SJCRH30 (cell line): ENCODE data around the gene SF3B5. TPM values are rescaled to one million over a fixed set of nuclear protein-coding genes. Genes with fewer than 3 reads are reported as not detected.

ENCODE experiments used
- DNase-seq, 2 experiments: peaks; one replicate each; pipeline ENCODE4 v3.0.0-alpha.2; 2015 to 2020
- H3K27ac ChIP-seq: fragments of 250-450 bp; sonication (Bioruptor Pico); 2 replicates; pipeline ENCODE4 v1.5.1; 2020; ENCODE audit warnings: mild to moderate bottlenecking, moderate library complexity
- H3K27me3 ChIP-seq: fragments of 250-450 bp; sonication (Bioruptor Pico); 2 replicates; pipeline ENCODE4 v1.5.1; 2020; ENCODE audit warnings: mild to moderate bottlenecking, moderate library complexity
- H3K36me3 ChIP-seq: fragments of 250-450 bp; sonication (Bioruptor Pico); 2 replicates; pipeline ENCODE4 v1.5.1; 2020; ENCODE audit warnings: mild to moderate bottlenecking, moderate library complexity
- H3K4me1 ChIP-seq: fragments of 250-450 bp; sonication (Bioruptor Pico); 2 replicates; pipeline ENCODE4 v1.5.1; 2020; ENCODE audit warnings: mild to moderate bottlenecking, moderate library complexity
- H3K4me3 ChIP-seq: fragments of 250-450 bp; sonication (Bioruptor Pico); 2 replicates; pipeline ENCODE4 v1.5.1; 2020; ENCODE audit warnings: mild to moderate bottlenecking, moderate library complexity
- H3K9me3 ChIP-seq: fragments of 250-450 bp; sonication (Bioruptor Pico); replicated peaks from 2 replicates; pipeline ENCODE4 v1.5.1; 2020; ENCODE audit warnings: mild to moderate bottlenecking, moderate library complexity
- total RNA-seq: library from RNA; depleted of rRNA; stranded (reverse); fragments of >200 nt; shearing (Covaris generic); gene quantifications from 2 replicates; pipeline ENCODE4 v1.2.3, GENCODE V29; 2014

SF3B5 gene
- total RNA-seq, 1 experiment from 2014 or later = 116 TPM

DNA sequence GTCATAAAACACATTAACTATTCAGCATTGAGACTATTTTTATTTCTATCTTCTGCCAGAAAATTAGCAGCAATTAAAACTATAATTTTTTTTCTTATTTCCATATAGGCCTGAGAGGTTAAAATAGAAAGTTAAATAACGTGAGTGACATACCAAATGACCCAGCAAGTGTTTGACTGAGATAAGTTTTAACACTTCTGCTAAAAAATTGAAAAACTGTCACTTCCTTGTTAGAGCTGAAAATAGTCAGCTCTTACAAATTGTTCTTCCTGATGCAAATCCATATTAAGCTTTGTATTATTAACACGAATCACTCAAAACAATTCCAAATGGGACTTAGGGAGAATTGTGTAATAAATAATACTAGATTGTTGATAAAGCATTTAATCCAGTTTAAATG is 28.5 kb upstream of the SF3B5 start:
- H3K36me3 ChIP-seq = no peaks in the 10 kb centered on the region
- no peaks in the 10 kb centered on the region for H3K27me3 ChIP-seq
- H3K4me1 ChIP-seq = no peaks in the 10 kb centered on the region
- H3K4me3 ChIP-seq = no peak overlapping the region
- no peaks in the 10 kb centered on the region; the same call in 1 of the 2 replicates for H3K9me3 ChIP-seq
- no peak for DNase-seq
- no peak overlapping the region for H3K27ac ChIP-seq

DNA sequence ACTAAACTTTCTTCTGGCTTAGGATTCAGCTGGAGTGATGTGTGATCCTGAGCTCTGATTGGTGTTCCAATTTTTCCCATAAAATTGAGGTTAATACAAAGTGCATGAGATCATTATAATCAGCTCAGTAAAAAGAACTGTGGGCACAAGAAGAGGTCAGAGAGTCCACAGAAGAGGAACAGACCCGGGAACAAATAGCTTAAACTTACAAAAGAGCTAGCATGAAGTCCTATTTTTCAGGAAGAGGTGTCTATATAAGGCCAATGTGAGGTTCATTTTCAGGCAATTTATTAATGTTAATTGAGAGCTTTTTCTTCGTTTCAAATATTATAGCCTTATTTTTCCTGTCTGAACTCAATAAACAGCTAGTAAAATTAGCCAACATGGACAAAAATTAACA is 28.0 kb upstream of the SF3B5 start:
- Histone ChIP-seq H3K27me3 (no peaks in the 10 kb centered on the region), H3K27ac (no peak overlapping the region), H3K4me1 (no peaks in the 10 kb centered on the region), H3K4me3 (no peak overlapping the region), H3K36me3 (no peaks in the 10 kb centered on the region), H3K9me3 (no peaks in the 10 kb centered on the region; the same call in 1 of the 2 replicates)
- no peak for DNase-seq

- no peak overlapping the region for H3K27ac ChIP-seq
- no peak for DNase-seq
- no peak overlapping the region for H3K4me3 ChIP-seq
- no peaks in the 10 kb centered on the region for H3K36me3 ChIP-seq
- no peaks in the 10 kb centered on the region for H3K4me1 ChIP-seq
- H3K9me3 ChIP-seq = no peaks in the 10 kb centered on the region; the same call in 1 of the 2 replicates
- no peaks in the 10 kb centered on the region for H3K27me3 ChIP-seq
Observed at GRCh38 chr6:144122861-144123260, 27.5 kb upstream of the SF3B5 start.

DNA sequence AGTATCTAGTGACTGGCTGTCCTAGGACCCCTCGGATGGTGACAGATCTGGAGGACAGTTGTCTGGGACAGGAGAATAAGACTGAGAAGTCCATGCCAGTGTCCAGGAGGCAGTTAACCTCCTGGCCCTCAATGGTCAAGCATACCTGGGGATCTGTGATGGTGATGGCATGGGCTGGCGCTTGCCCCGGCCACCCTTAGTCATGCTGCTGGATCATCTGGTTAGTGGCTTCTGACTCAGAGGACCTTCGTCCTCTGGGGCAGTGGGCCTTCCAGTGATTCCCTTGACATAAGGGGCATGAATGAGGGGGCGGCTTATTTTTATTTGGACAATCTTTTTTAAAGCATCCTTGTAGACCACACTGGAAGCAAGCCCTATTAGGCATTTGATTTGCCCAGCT is 24.0 kb upstream of the SF3B5 start:
- no peak for DNase-seq
- H3K27ac ChIP-seq = no peak overlapping the region

DNA sequence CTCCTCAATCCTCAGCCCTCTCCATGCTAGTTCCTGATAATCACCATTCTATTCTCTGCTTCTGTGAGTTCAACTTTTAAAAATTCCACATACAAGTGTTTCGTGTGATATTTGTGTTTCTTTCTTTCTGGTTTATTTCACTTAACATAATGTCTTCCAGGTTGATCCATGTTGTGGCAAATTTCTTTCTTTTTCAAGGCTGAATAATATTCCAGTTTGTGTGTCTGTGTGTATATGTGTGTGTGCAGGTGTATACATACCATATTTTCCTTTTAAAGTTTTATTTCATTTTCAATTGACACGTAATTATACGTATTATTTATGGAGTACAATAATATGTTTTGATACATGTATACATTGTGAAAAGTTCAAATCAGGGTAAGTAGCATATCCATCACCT is 19.8 kb upstream of the SF3B5 start:
- no peaks in the 10 kb centered on the region for H3K36me3 ChIP-seq
- no peak overlapping the region for H3K4me3 ChIP-seq
- no peaks in the 10 kb centered on the region for H3K9me3 ChIP-seq
- no peak for DNase-seq
- H3K27ac ChIP-seq = no peak overlapping the region
- no peaks in the 10 kb centered on the region for H3K4me1 ChIP-seq
- no peaks in the 10 kb centered on the region for H3K27me3 ChIP-seq

More for the DNA sequence above, 24.0 kb upstream of the SF3B5 start:
- Histone ChIP-seq H3K9me3 (no peaks in the 10 kb centered on the region; the same call in 1 of the 2 replicates), H3K4me1 (no peaks in the 10 kb centered on the region), H3K4me3 (no peak overlapping the region), H3K36me3 (no peaks in the 10 kb centered on the region), H3K27me3 (no peaks in the 10 kb centered on the region)

DNA sequence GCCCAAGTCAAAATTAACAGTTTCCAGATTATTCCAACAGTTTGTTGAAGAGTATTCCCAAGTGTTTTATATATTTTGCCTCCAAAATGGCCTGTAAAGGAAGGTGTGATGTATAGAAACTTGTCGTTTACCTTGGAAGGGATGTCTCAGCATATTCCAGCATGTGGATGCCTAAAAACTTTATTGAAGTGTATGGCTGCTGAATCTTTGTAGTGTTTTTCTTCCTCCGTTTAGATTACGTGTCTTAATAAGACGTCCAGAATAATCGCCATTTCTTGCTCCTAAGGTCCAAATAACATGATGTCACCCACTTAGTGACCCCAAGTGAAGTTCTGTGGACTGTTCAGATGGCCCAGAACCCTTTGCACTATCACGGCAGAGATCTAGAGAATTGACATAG is 18.0 kb upstream of the SF3B5 start:
- H3K4me1 ChIP-seq = no peaks in the 10 kb centered on the region
- no peaks in the 10 kb centered on the region for H3K36me3 ChIP-seq
- no peak overlapping the region for H3K4me3 ChIP-seq
- H3K27me3 ChIP-seq = no peaks in the 10 kb centered on the region
- no peak overlapping the region for H3K27ac ChIP-seq
- no peaks in the 10 kb centered on the region for H3K9me3 ChIP-seq
- DNase-seq = no peak

DNA sequence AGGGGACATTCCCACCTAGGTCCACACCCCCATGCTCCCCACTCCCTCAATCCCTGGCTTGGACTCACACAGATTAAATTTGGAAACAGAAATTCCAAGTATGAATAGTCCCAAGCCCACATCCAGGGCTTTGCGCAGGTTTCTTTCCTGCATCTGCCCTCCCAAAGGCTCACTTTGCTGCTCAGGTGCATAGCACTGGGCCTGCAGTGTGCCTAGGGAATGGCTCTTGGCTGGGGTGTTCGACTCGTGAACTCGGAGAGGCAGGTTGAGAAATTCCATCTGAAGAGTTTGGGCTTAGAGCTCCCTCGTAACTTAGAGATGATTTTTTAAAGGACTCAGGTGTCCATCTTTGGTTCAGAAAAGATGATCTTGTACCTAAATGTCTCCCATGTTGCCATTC is 14.8 kb upstream of the SF3B5 start:
- H3K27me3 ChIP-seq = no peaks in the 10 kb centered on the region
- no peaks in the 10 kb centered on the region for H3K9me3 ChIP-seq
- peaks cover 3% of the 10 kb centered on the region for H3K4me1 ChIP-seq
- no peak overlapping the region for H3K4me3 ChIP-seq
- H3K27ac ChIP-seq = no peak overlapping the region
- H3K36me3 ChIP-seq = no peaks in the 10 kb centered on the region
- no peak for DNase-seq

DNA sequence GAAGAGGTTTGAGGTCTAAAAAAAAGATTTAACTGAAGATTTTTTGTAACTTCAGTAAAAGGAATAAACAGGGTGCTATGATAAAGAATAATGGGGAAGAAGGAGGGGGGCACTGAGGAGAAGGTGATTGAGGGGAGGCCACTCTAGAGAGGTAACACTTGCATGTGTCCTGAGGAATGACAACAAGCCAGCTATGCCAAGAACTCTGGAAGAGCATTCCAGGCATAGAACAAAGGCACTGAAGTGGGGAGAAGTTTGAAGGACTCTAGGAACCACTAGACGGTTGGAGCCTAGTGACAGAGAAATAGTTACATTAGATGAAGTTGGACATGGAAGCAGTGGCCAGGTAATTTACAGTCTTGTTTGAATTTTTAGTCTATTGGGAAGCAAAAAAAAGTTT is 10.8 kb upstream of the SF3B5 start:
- no peak for DNase-seq
- H3K27ac ChIP-seq = no peak overlapping the region
- no peaks in the 10 kb centered on the region for H3K36me3 ChIP-seq
- H3K27me3 ChIP-seq = no peaks in the 10 kb centered on the region
- peaks cover 6% of the 10 kb centered on the region for H3K4me1 ChIP-seq
- no peaks in the 10 kb centered on the region for H3K9me3 ChIP-seq
- H3K4me3 ChIP-seq = no peak overlapping the region

DNA sequence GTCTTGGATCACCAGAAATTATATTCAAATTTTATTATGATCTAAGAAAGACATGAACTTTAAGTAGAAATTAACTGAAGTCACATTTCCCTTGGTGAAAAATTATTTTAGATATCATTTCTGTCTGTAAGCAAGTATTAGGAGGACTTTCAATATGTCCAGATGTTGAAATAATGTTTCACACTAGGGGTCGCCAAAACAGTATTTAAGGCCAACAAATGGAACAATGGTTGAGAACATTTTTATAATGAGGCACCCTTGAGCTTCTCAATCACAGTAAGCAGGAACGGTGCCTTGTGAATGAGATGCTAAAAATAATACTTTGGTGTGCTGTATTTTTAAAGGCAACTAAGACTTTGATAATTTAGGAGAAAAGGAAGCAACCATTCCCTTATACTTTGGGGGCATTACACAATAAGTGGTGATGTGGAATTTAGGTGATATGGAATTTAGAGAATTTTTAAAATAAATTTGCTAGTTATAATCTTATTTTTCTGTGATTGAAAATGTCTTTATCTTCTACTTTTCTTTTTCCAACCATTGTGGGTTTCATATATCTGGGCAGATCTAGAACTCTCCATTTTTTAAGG is 9.6 kb upstream of the SF3B5 start:
- Histone ChIP-seq H3K9me3 (no peaks in the 10 kb centered on the region), H3K36me3 (no peaks in the 10 kb centered on the region), H3K27me3 (no peaks in the 10 kb centered on the region), H3K4me1 (peaks cover 6% of the 10 kb centered on the region), H3K27ac (peak overlapping the region; percentile 14; the same call in 1 of the 2 replicates), H3K4me3 (no peak overlapping the region)
- DNase-seq = peak; percentile 47 to 88

- H3K4me3 ChIP-seq = no peak overlapping the region
- H3K27me3 ChIP-seq = no peaks in the 10 kb centered on the region
- peaks cover 6% of the 10 kb centered on the region for H3K4me1 ChIP-seq
- no peaks in the 10 kb centered on the region for H3K9me3 ChIP-seq
- no peak overlapping the region for H3K27ac ChIP-seq
- no peaks in the 10 kb centered on the region for H3K36me3 ChIP-seq
- DNase-seq = no peak
Observed at GRCh38 chr6:144104488-144104887, 9.1 kb upstream of the SF3B5 start.

DNA sequence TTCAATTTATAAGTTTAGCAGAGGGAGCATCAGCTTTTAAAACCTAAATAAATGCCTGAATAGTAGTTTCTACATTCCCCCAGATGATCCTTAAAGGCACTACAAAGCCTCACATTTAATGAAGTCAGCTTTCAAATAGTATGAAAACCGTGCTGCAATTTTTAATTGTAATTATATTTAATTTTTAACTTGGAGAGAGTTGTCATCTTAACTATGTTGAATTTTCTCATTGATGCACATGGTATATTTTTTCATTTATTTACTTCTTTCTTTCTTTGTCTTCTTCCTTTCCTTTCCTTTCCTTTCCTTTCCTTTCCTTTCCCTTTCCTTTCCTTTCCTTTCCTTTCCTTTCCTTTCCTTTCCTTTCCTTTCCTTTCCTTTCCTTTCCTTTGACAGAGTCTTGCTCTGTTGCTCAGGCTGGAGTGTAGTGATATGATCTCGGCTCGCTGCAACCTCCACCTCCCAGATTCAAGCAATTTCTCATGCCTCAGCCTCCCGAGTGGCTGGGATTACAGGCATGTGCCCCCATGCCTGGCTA is 7.7 kb upstream of the SF3B5 start:
- Histone ChIP-seq H3K27ac (no peak overlapping the region), H3K9me3 (no peaks in the 10 kb centered on the region), H3K36me3 (no peaks in the 10 kb centered on the region), H3K4me1 (peaks cover 6% of the 10 kb centered on the region), H3K4me3 (no peak overlapping the region), H3K27me3 (no peaks in the 10 kb centered on the region)
- DNase-seq = no peak

DNA sequence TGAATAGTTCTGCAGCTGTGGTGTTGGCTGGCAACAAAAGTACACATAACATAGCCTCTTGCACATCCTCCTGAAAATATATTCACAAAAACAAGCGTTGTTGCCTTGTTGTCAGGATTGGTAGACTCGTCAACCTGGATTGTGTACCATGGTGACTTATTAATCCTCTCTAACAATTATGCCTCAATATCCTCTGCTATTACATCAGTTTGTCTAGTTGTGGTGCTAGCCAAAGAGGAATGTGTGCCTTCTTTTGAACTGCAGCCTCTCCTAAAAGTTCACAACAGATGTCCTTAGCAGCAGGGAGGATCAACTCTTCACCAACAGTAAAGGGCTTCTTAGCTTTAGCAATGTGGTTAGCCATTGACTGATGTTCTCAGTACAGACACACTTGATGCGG is 3.6 kb upstream of the SF3B5 start:
- Histone ChIP-seq H3K27me3 (no peaks in the 10 kb centered on the region), H3K4me3 (no peak overlapping the region), H3K9me3 (no peaks in the 10 kb centered on the region), H3K36me3 (no peaks in the 10 kb centered on the region), H3K27ac (no peak overlapping the region), H3K4me1 (0 out of 2 replicates have a peak, but pooled peaks cover 2% of the 10 kb centered on the region)
- DNase-seq = no peak

DNA sequence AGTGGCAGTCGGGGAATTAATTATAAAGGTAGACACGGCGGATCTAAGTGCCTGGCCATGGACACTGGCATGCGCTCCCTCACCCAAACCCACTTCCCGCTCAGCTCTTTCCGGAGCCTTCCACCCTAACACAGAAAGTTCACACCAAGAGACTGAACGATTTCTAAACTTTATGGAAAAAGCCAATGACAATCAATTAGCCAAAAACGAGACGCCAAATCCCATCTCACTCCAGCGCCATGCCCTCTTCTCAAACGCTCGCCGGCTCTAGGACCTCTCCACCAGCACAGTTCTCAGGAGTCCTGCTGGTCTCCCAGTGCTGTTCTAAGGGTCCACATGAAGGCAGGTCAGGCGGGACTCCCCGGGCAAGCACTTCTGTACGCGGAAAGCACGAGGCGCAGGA is 641 bp downstream of the SF3B5 start:
- no peaks in the 10 kb centered on the region for H3K27me3 ChIP-seq
- H3K27ac ChIP-seq = peak overlapping the region; percentile 70
- H3K36me3 ChIP-seq = 0 out of 2 replicates have a peak, but pooled peaks cover 4% of the 10 kb centered on the region
- H3K4me1 ChIP-seq = 0 out of 2 replicates have a peak, but pooled peaks cover 3% of the 10 kb centered on the region
- DNase-seq = peak in 1 of 2 experiments; percentile 21
- H3K4me3 ChIP-seq = peak overlapping the region; percentile 82
- no peaks in the 10 kb centered on the region for H3K9me3 ChIP-seq

GRCh38 chr6:144093658-144094057 is 1.7 kb downstream of the SF3B5 start:
- Histone ChIP-seq H3K4me3 (no peak overlapping the region), H3K9me3 (no peaks in the 10 kb centered on the region), H3K27me3 (no peaks in the 10 kb centered on the region), H3K36me3 (0 out of 2 replicates have a peak, but pooled peaks cover 4% of the 10 kb centered on the region), H3K4me1 (0 out of 2 replicates have a peak, but pooled peaks cover 3% of the 10 kb centered on the region), H3K27ac (no peak overlapping the region)
- no peak for DNase-seq

- DNase-seq = no peak
- H3K36me3 ChIP-seq = 0 out of 2 replicates have a peak, but pooled peaks cover 4% of the 10 kb centered on the region
- 0 out of 2 replicates have a peak, but pooled peaks cover 3% of the 10 kb centered on the region for H3K4me1 ChIP-seq
- H3K4me3 ChIP-seq = no peak overlapping the region
- no peak overlapping the region for H3K27ac ChIP-seq
- no peaks in the 10 kb centered on the region for H3K27me3 ChIP-seq
- H3K9me3 ChIP-seq = no peaks in the 10 kb centered on the region
Observed at GRCh38 chr6:144093236-144093635, 2.1 kb downstream of the SF3B5 start.

DNA sequence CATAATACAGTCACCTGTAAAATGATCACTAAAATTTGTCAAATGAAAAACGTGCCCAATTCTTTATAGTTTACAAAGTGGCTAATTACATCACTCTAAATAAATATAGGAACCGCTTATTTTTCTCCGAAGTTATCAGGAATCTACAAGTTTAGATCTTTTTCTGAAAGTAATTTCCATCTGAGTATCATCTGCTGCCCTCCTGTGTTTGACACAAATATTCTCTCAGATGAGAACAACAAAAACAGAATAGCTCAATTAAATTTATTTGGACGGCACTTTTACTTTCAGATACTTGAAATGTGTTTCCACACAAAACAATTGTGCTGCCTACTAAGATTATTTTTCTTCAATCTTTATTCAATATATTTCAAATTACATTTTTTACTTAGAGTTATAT is 5.0 kb downstream of the SF3B5 start:
- no peak for DNase-seq

More for the DNA sequence above, 5.0 kb downstream of the SF3B5 start:
- Histone ChIP-seq H3K4me1 (0 out of 2 replicates have a peak, but pooled peaks cover 3% of the 10 kb centered on the region), H3K9me3 (no peaks in the 10 kb centered on the region), H3K4me3 (no peak overlapping the region), H3K27me3 (no peaks in the 10 kb centered on the region), H3K36me3 (0 out of 2 replicates have a peak, but pooled peaks cover 4% of the 10 kb centered on the region), H3K27ac (no peak overlapping the region)
